HG02973 (cell line): ENCODE results near the gene MYO7B.

Experiments
- ATAC-seq: cut with Tn5 transposase; IDR thresholded peaks from one replicate; pipeline ENCODE4 v1.9.1; 2021; ENCODE audit warnings: moderate library complexity; ENCODE audit not compliant: unreplicated experiment

The MYO7B gene

DNA sequence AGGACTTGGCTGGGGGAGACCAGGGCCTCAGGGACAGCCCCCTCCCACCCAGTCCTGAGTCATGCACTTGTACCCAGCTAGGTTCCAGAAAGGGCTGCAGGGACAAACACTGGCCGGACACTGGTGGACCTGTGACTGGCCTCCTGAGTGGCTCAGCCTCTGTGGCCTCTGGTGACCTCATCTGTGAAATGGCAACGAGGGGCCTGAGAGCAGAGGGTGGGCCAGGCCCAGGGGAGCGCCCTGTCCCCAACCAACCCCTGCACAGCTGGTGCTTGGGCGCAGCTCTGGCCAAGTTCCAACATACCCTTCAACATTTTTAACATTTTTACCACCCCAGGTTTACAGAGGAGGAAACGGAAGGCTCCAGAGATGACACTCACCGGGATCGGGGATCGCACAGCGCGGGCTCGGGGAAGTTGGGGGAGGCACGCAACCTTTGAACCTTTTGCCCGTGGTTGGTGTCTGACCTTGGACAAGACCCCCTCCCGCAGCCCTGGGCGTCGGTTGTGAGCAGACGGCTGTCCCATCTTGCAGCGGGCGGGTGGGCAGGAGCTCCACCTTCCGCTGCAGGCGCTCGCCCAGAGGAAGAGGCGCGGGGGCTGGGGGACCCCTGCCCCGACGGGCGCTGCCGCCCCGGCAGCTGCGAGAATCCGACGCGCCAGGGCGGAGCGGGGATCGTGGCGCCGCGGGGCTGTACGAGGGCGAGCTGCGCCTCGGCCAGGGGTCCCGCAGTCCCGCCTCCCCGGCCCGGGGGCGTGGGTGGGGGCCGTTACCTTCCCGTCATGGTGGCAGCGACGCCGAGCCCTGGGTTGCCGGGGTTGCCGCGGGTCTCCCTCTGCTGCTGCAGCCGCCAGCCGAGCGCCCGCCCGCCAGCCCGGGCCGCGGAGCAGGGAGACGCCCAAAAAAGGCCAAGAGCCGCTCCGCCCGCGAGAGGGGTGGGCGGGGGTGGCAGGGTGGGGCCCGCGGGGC lies 139.0 kb downstream of the MYO7B start:
- ATAC-seq: no peak

DNA sequence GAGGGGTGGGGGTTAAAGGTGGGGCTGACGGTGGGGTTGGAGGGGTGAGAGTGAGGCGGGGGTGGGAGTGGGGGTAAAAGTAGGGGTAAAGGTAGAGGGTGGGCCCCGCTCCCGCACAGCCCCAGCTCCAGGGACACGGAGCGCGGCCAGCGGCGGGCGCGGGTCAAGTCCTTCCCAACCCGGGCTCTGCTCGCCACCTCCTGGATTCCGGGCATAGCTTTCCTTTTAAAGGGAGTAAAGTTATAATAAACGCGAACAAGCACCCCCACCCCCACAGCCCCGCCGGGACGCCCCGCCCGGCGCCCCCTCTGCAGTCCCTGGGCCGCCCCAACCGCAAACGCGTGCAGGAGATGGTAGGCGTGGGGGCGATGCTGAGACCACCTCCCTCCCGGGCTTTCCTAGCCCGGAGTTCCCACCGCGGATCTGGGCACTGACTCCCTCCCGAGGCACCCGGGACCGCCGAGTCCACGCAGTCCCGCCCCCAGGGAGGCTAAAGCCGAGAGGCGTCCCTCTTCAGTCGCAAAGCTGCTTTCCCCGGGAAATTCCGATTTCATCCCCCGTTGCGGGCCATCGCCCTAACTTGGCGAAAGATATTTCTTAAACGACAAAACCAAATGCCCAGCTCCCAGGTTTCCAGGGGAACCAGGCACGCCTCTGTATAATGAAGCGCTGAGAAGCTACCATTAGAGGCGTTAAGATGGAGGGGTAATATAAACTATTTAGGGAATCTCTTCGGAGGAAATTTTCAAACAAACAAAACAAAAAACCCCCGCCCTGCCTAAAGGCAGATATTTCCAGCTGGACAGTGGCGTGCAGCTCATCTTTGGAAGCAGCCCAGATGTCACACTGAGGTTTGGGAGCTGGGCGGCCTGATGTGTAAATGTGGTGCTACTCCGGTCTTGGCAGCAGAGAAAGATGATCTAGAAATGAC lies 140.1 kb downstream of the MYO7B start, which contains the start of gene LIMS2:
LIMS2 (minus strand) TSS at position 200 of the 931 bp plus-strand sequence. CDS start 506 bp downstream, outside the sequence.
- no peak for ATAC-seq

DNA sequence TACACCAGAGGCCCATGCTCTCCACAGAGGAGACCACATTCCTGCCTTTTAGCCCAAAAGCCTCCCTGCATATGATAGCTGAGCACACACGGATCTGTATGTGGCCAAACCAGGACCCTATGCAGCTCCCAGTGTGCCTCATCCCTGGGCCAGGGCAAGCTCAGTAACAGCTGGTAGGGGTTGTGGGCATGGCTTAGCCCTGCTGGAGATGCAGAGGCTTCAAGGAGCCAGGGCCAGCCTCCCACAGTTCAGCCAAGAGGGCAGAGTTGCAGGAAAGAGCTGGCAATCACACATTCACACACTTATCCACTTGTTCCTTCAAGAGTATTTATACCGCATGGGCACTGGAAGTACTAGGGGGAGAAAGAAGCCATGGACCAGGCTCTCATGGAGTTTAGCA lies 141.4 kb downstream of the MYO7B start:
- no peak for ATAC-seq

- no peak for ATAC-seq
Measured at GRCh38 chr2:127678531-127678930, 143.0 kb downstream of the MYO7B start.

GRCh38 chr2:127678991-127679390 lies 143.5 kb downstream of the MYO7B start:
- no peak for ATAC-seq

GRCh38 chr2:127679680-127680361 lies 144.3 kb downstream of the MYO7B start:
- ATAC-seq: no peak

GRCh38 chr2:127680706-127681287 lies 145.3 kb downstream of the MYO7B start:
- no peak for ATAC-seq

DNA sequence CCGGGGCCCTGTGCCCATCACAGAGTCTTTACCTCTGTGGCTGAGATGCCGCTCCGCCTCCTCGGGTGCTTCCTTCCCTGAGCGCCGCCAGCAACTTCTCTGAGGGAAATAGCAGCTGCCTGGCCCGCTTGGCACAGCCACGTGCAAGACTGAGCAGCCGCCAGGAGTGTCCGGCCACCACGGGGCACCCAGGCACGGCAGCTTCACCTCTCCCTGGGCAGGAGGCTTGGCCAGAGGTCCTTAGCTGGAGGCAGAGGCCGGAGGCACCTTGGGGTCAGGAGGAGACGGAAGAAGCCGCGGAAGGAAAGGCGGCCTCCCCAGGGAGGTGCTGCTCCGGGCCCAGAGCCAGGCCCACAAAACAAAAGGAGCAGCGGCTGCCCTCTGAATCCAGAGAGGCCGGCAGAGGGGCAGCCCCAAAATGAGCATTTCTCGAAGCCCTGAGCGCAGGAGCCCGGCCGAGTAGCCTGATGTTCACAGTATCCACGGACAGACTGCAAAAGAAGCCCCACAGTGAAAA lies 145.9 kb downstream of the MYO7B start:
- ATAC-seq: no peak

- ATAC-seq: no peak
Measured at GRCh38 chr2:127681976-127682857, 146.7 kb downstream of the MYO7B start.

DNA sequence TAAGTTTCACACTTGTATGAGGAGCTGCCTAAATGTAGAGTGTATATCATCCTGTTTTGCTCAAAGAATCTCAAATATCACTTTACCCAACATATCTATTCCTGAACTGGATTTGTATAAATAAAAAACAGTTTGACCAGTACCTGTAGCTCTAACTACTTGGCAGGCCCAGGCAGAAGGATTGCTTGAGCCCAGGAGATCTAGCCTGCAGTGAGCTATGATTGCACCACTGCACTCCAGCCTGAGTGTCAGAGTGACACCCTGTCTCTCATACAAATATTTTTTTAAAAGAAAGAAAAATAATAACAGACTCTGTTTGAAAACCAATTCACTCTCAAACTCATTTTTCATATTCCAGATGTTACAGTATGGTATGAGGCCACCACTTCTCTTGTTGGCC lies 147.6 kb downstream of the MYO7B start:
- ATAC-seq: no peak

- ATAC-seq: no peak
Measured at GRCh38 chr2:127683757-127684156, 148.3 kb downstream of the MYO7B start.

DNA sequence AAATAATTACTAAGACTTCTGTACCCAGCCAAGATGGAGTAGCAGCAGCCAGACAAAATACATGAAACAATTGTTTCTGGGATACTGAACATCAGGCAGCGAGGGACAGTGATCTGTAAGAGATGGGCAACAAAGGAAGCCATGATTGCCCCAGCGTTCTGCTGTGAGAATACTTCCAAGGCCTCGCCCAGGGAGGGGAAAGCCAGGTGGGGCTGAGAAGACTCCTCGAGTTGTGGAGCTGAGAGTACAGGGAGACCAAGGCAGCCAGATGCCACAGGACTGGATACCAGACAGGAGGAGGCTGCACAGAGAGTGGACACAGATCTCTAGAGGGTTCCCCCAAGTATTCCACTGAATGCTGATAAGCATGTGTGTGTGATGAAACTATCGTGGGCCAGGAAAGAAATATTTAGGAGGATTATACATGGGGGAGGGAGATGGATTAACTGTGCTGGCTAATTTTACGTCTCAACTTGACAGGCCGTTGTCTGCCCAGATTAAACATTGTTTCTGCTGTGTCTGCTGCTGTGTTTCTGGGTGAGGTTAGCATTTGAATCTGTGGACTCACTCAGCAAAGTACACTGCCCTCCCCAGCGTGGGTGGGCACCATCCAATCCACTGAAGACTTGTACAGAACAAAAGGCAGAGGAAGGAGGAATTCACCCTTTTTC lies 150.1 kb downstream of the MYO7B start:
- no peak for ATAC-seq
